ENCODE data around the gene STK11IP. TPM values are rescaled to one million over a fixed set of nuclear protein-coding genes. Genes with fewer than 3 reads are reported as not detected.

Gene STK11IP
- total RNA-seq, 1 experiment from 2014 or later = 45.0 TPM

GRCh38 chr2:219555956-219556355 lies 41.7 kb upstream of the STK11IP start:
- ATAC-seq (no peak), DNase-seq (ENCODE audit: low read depth, low spot score) (no peak)
- Histone ChIP-seq H3K4me2 (ENCODE audit: low read length) (no peak overlapping the region), H3K79me2 (ENCODE audit: insufficient read depth, low read length) (peaks cover 8% of the 10 kb centered on the region; the same call in 1 of the 2 replicates), H3K27ac (ENCODE audit: low read depth, low read length) (no peak overlapping the region), H4K20me1 (ENCODE audit: insufficient read depth) (no peaks in the 10 kb centered on the region), H3K4me3 (replicated peaks in 1 of 2; ENCODE audit: low read depth in 1 of 2, low read length in 2 of 2) (no peak overlapping the region), H2AFZ (ENCODE audit: low read depth, low read length, poor library complexity, severe bottlenecking) (no peak overlapping the region), H3K27me3 (ENCODE audit: insufficient read depth, low read length) (no peaks in the 10 kb centered on the region), H3K9me3 (ENCODE audit: control insufficient read depth in 1 of 2, insufficient read depth in 1 of 2, low read depth in 1 of 2, low read length in 2 of 2) (no peaks in the 10 kb centered on the region), H3K9me2 (ENCODE audit: insufficient read depth) (no peaks in the 10 kb centered on the region), H3K36me3 (ENCODE audit: control insufficient read depth in 1 of 2, insufficient read depth in 2 of 2, low read length in 2 of 2) (no peaks in the 10 kb centered on the region), H3K9ac (ENCODE audit: low read length) (no peak overlapping the region), H3K4me1 (ENCODE audit: control insufficient read depth in 1 of 2, insufficient read depth in 2 of 2, low read length in 2 of 2) (peaks cover 2 to 18% of the 10 kb centered on the region in 2 experiments; a peak in 3 of 4 replicates)
- no TSS peak for BruUV-seq (replicated peaks)
- RAD21 ChIA-PET (ENCODE audit: low non-redundant PET in 1 of 2, low total read pairs in 2 of 2, uncharacterized antibody in 2 of 2, unreplicated experiment in 2 of 2) = no interaction called here
- intact Hi-C loops (cut with micrococcal nuclease) = no loop called here
- POLR2A ChIA-PET = no interaction called here
- no peak for TF ChIP-seq FOSL1 (IDR thresholded peaks at IDR 0.05; ENCODE audit: low read depth)
- no peak for TF ChIP-seq SP1 (IDR thresholded peaks at IDR 0.05; ENCODE audit: low read depth)
- TF ChIP-seq EZH2 (IDR thresholded peaks at IDR 0.05) = no peak
- TF ChIP-seq ZNF274 (IDR thresholded peaks at IDR 0.05; ENCODE audit: low read depth, low read length) = no peak
- TF ChIP-seq YY1 (IDR thresholded peaks at IDR 0.05; ENCODE audit: extremely low read depth, insufficient replicate concordance, low read depth, low read length) = no peak
- no peak for TF ChIP-seq POLR2AphosphoS5 (IDR thresholded peaks at IDR 0.05; ENCODE audit: low read depth, low read length)
- TF ChIP-seq SIN3A (IDR thresholded peaks at IDR 0.05; ENCODE audit: low read depth) = no peak
- TF ChIP-seq ZFX (IDR thresholded peaks at IDR 0.05) = no peak
- no peak for TF ChIP-seq SRF (IDR thresholded peaks at IDR 0.05; ENCODE audit: low read depth)
- TF ChIP-seq JUND (IDR thresholded peaks at IDR 0.05) = no peak
- no peak for TF ChIP-seq CEBPB (IDR thresholded peaks at IDR 0.05; ENCODE audit: low read depth)
- TF ChIP-seq CBX3 (IDR thresholded peaks at IDR 0.05; ENCODE audit: low read depth) = no peak
- TF ChIP-seq MAX (IDR thresholded peaks at IDR 0.05) = no peak
- CTCF ChIA-PET = no interaction called here

GRCh38 chr2:219556413-219556812 lies 41.2 kb upstream of the STK11IP start:
- no TSS peak for BruUV-seq (replicated peaks)
- TF ChIP-seq CBX3 (IDR thresholded peaks at IDR 0.05; ENCODE audit: low read depth) = no peak
- no peak for TF ChIP-seq MAX (IDR thresholded peaks at IDR 0.05)
- TF ChIP-seq EGR1 (IDR thresholded peaks at IDR 0.05; ENCODE audit: low read depth) = no peak
- no peak for TF ChIP-seq CTCF (IDR thresholded peaks at IDR 0.05 in 2 of 3, conservative IDR thresholded peaks at IDR 0.05 in 1 of 3; ENCODE audit: borderline replicate concordance in 1 of 3, insufficient read depth in 1 of 3, low read depth in 2 of 3, low read length in 2 of 3)
- no peak for TF ChIP-seq POLR2AphosphoS5 (IDR thresholded peaks at IDR 0.05; ENCODE audit: low read depth, low read length)
- TF ChIP-seq YY1 (IDR thresholded peaks at IDR 0.05; ENCODE audit: extremely low read depth, insufficient replicate concordance, low read depth, low read length) = no peak
- H3K27ac ChIP-seq (ENCODE audit: low read depth, low read length) = no peak overlapping the region
- H3K9ac ChIP-seq (ENCODE audit: low read length) = no peak overlapping the region
- no peaks in the 10 kb centered on the region for H3K9me2 ChIP-seq (ENCODE audit: insufficient read depth)
- RAD21 ChIA-PET (ENCODE audit: low non-redundant PET in 1 of 2, low total read pairs in 2 of 2, uncharacterized antibody in 2 of 2, unreplicated experiment in 2 of 2) = no interaction called here
- DNase-seq (ENCODE audit: low read depth, low spot score) = no peak
- H3K9me3 ChIP-seq (ENCODE audit: control insufficient read depth in 1 of 2, insufficient read depth in 1 of 2, low read depth in 1 of 2, low read length in 2 of 2) = no peaks in the 10 kb centered on the region
- ATAC-seq = no peak
- no peaks in the 10 kb centered on the region for H3K27me3 ChIP-seq (ENCODE audit: insufficient read depth, low read length)
- no peaks in the 10 kb centered on the region for H3K36me3 ChIP-seq (ENCODE audit: control insufficient read depth in 1 of 2, insufficient read depth in 2 of 2, low read length in 2 of 2)
- no peak overlapping the region for H3K4me2 ChIP-seq (ENCODE audit: low read length)
- POLR2A ChIA-PET = no interaction called here
- peaks cover 3% of the 10 kb centered on the region; the same call in 1 of the 2 replicates for H3K79me2 ChIP-seq (ENCODE audit: insufficient read depth, low read length)
- no peaks in the 10 kb centered on the region for H4K20me1 ChIP-seq (ENCODE audit: insufficient read depth)
- CTCF ChIA-PET = no interaction called here
- H3K4me3 ChIP-seq (replicated peaks in 1 of 2; ENCODE audit: low read depth in 1 of 2, low read length in 2 of 2) = no peak overlapping the region
- H3K4me1 ChIP-seq (ENCODE audit: control insufficient read depth in 1 of 2, insufficient read depth in 2 of 2, low read length in 2 of 2) = peaks cover 0 to 13% of the 10 kb centered on the region in 2 experiments; a peak in 1 of 4 replicates
- no peak overlapping the region for H2AFZ ChIP-seq (ENCODE audit: low read depth, low read length, poor library complexity, severe bottlenecking)
- intact Hi-C loops (cut with micrococcal nuclease) = no loop called here

Data from HCT116 (cell line).